Measurements from ENCODE around the gene CNNM2.

- TF ChIP-seq, protein P1, sequence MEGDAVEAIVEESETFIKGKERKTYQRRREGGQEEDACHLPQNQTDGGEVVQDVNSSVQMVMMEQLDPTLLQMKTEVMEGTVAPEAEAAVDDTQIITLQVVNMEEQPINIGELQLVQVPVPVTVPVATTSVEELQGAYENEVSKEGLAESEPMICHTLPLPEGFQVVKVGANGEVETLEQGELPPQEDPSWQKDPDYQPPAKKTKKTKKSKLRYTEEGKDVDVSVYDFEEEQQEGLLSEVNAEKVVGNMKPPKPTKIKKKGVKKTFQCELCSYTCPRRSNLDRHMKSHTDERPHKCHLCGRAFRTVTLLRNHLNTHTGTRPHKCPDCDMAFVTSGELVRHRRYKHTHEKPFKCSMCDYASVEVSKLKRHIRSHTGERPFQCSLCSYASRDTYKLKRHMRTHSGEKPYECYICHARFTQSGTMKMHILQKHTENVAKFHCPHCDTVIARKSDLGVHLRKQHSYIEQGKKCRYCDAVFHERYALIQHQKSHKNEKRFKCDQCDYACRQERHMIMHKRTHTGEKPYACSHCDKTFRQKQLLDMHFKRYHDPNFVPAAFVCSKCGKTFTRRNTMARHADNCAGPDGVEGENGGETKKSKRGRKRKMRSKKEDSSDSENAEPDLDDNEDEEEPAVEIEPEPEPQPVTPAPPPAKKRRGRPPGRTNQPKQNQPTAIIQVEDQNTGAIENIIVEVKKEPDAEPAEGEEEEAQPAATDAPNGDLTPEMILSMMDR (conservative IDR thresholded peaks at IDR 0.05): no peak
- no peak for TF ChIP-seq ZFX (IDR thresholded peaks at IDR 0.05)
Observed at GRCh38 chr10:102904346-102904745, 13.7 kb upstream of the CNNM2 start.
